Right lobe of liver (tissue), 6 donors: ENCODE results near the gene ATP11C. TPM values are rescaled to one million over a fixed set of nuclear protein-coding genes. Genes with fewer than 3 reads are reported as not detected.

Experiments used
- ATAC-seq, 4 donors: fragments of 200-7000 bp; cut with Tn5 transposase; one replicate each; pipeline ENCODE4 v1.9.1; 2020; ENCODE audit warnings: mild to moderate bottlenecking in 4 of 4, moderate library complexity in 4 of 4
- DNase-seq, 3 donors: peaks; one replicate each; pipeline ENCODE4 v3.0.0-alpha.2; 2020
- H3K27ac ChIP-seq, 3 donors: fragments of 200-600 bp; one replicate each; pipeline ENCODE4 v1.8.0; 2022
- H3K27me3 ChIP-seq, 2 donors: fragments of 200-600 bp; one replicate each; pipeline ENCODE4 v1.8.0; 2022
- H3K36me3 ChIP-seq, 4 donors: fragments of 200-600 bp; sonication (generic) in 1 of 4; one replicate each; pipeline versions ENCODE4 v1.5.1 to v1.8.0; 2017 to 2022; ENCODE audit warnings: control low read depth in 1 of 4
- H3K4me1 ChIP-seq, 4 donors: fragments of 200-600 bp; sonication (generic) in 1 of 4; one replicate each; pipeline versions ENCODE4 v1.5.1 to v1.8.0; 2017 to 2022; ENCODE audit warnings: control low read depth in 1 of 4
- H3K4me3 ChIP-seq, 3 donors: fragments of 200-600 bp; one replicate each; pipeline ENCODE4 v1.8.0; 2022
- H3K9me3 ChIP-seq, 4 donors: fragments of 200-600 bp; sonication (generic) in 1 of 4; one replicate each; pipeline versions ENCODE4 v1.5.1 to v1.8.0; 2017 to 2022; ENCODE audit warnings: control low read depth in 1 of 4
- CTCF ChIP-seq, 4 donors: fragments of 200-600 bp in 3 of 4; fragments of 450-650 bp in 1 of 4; IDR thresholded peaks; one replicate each; pipeline versions ENCODE4 v1.5.1 to v1.8.0; 2016 to 2022; ENCODE audit warnings: antibody characterized with exemption in 4 of 4, mild to moderate bottlenecking in 2 of 4
- POLR2A ChIP-seq: fragments of 450-650 bp; IDR thresholded peaks from one replicate; pipeline ENCODE4 v1.6.1; 2017; ENCODE audit warnings: antibody characterized with exemption, mild to moderate bottlenecking
- WGBS: methylation state at CpG from one replicate; pipeline ENCODE4 v1.1.6; 2018; ENCODE audit warnings: low coverage, low lambda C conversion rate; ENCODE audit not compliant: insufficient coverage; ENCODE audit errors: missing lambda C conversion rate; 5-methylcytosine and 5-hydroxymethylcytosine counted together
- intact Hi-C, 2 donors: fragments of 100-400 bp; cut with DNase I; formaldehyde crosslinking; loops; one replicate each; pipeline versions ENCODE4 v1.11.2 to v1.14.1; 2022
- microRNA counts: library from miRNA; unstranded; fragments of <30 nt; microRNA quantifications from one replicate; lab custom pipeline; 2016
- microRNA-seq, 2 donors: library from miRNA; unstranded; fragments of <30 nt; microRNA quantifications; one replicate each; pipeline ENCODE4, GENCODE V29; 2019 to 2020
- small RNA-seq, 2 experiments: library from RNA; depleted of rRNA; stranded (forward); fragments of <200 nt; gene quantifications; one replicate each; pipeline ENCODE3, GENCODE V24; 2016
- total RNA-seq, 6 experiments: library from RNA; depleted of rRNA in 2 of 6; stranded (reverse); fragments of >200 nt in 2 of 6; fragmentation: NEBNext Ultra II Directional in 3 of 6; extraction: Animal tissue kit (Norgen Biotek cat#: 25700) in 3 of 6; gene quantifications; one replicate each; pipeline versions ENCODE4 v1.1.0 to v1.2.4, GENCODE V29; 2016 to 2023
- donor health status: DM: no; HTN: yes; CAD: no.
- donor health status: DM: no; HTN: no; CAD: no.
- donor health status: DM: no; HTN: no; CAD: no.
- donor health status: DM: no; HTN: yes; CAD: no.
- donor health status: DM: no; HTN: yes; CAD: no.

ATP11C gene
- total RNA-seq, 6 experiments from 2014 or later, result 21.4 to 34.0 (median 29.1) TPM

- Histone ChIP-seq H3K4me3 (no peak overlapping the region), H3K27me3 (no peaks in the 10 kb centered on the region), H3K27ac (no peak overlapping the region), H3K9me3 (no peaks in the 10 kb centered on the region), H3K4me1 (no peaks in the 10 kb centered on the region), H3K36me3 (no peaks in the 10 kb centered on the region)
- 53% methylated on average over 3 of the region's 3 CpGs for WGBS
- intact Hi-C loops, result no loop called here
- no peak for TF ChIP-seq CTCF (IDR thresholded peaks at IDR 0.05)
- no peak for TF ChIP-seq POLR2A
- ATAC-seq, result no peak
- no peak for DNase-seq
Observed at GRCh38 chrX:139680356-139680755, 252.5 kb downstream of the ATP11C start.

MicroRNAs encoded within 50 kb of the gene (microRNA counts, 767-probe panel; counts per million panel counts)
- 237 counts per million for microRNA hsa-miR-505-3p (lab: Ali Mortazavi, UCI)

Small RNA genes lying within 50 kb of the gene (microRNA-seq; reads per million reads assigned to microRNA genes)
- 260 to 403 reads per million in 2 donors for gene MIR505

Small RNA genes lying within 50 kb of the gene (small RNA-seq; reads per million reads assigned to genes)
- gene MIR505 (1.3 to 1.5 reads per million in 2 experiments), gene RF00425 (0 reads per million in 2 experiments), gene RF01210 (0 reads per million in 2 experiments), gene RNU6ATAC23P (0 reads per million in 2 experiments)

Other genes with a start within 250 kb of the ATP11C start
- gene MCF2, start 224.9 kb downstream of the ATP11C start, total RNA-seq, result under 1 TPM in 4 of 6 experiments, not detected in 2; 0.11 to 0.25 (median 0.17) TPM
- gene CXorf66, start 32.5 kb upstream of the ATP11C start, total RNA-seq, result under 1 TPM in 1 of 6 experiments, not detected in 5; 0.18 TPM